Sigmoid colon (tissue), 4 donors: ENCODE measurements around the gene BRSK2.
A peak's percentile ranks its signal among the peaks of the same experiment; 100 is the strongest.

Source experiments
- CTCF ChIP-seq, 4 experiments: fragments of 450-650 bp in 3 of 4; fragments of 200-600 bp in 1 of 4; IDR thresholded peaks; one replicate each; pipeline ENCODE4 v1.5.1; 2016 to 2019; ENCODE audit warnings: antibody characterized with exemption in 4 of 4, mild to moderate bottlenecking in 3 of 4, moderate library complexity in 2 of 4
- POLR2A ChIP-seq, 2 donors: fragments of 450-650 bp; IDR thresholded peaks; one replicate each; pipeline ENCODE4 v1.6.1; 2016; ENCODE audit warnings: antibody characterized with exemption in 2 of 2, mild to moderate bottlenecking in 2 of 2, moderate library complexity in 2 of 2
- POLR2AphosphoS5 ChIP-seq, 4 donors: sonication (generic); formaldehyde crosslinking; IDR thresholded peaks; one replicate each; pipeline ENCODE4 v1.6.1; 2017; ENCODE audit warnings: antibody characterized with exemption in 4 of 4

- no peak for TF ChIP-seq POLR2A (IDR thresholded peaks at IDR 0.05)
- no peak for TF ChIP-seq CTCF (IDR thresholded peaks at IDR 0.05)
- peak in 1 of 4 donors; percentile 12 for TF ChIP-seq POLR2AphosphoS5 (IDR thresholded peaks at IDR 0.05)
Measured at GRCh38 chr11:1473786-1474185, 84.1 kb downstream of the BRSK2 start.
